ENCODE data around the gene TTC28.

Gene TTC28

GRCh38 chr22:28254396-28254795 is 425.2 kb downstream of the TTC28 start:
- no peak for DNase-seq

- no peak for DNase-seq
These were observed 427.1 kb downstream of the TTC28 start for GRCh38 chr22:28252539-28252938.

GRCh38 chr22:28250036-28250695 is 429.5 kb downstream of the TTC28 start:
- DNase-seq: no peak

- no peak for DNase-seq
These were observed 430.2 kb downstream of the TTC28 start for GRCh38 chr22:28249402-28249801.

GRCh38 chr22:28247667-28248363 is 431.8 kb downstream of the TTC28 start:
- no peak for DNase-seq

- DNase-seq: no peak
These were observed 432.5 kb downstream of the TTC28 start for GRCh38 chr22:28247136-28247535.

GRCh38 chr22:28246397-28246796 is 433.2 kb downstream of the TTC28 start:
- no peak for DNase-seq

GRCh38 chr22:28245579-28246224 is 433.9 kb downstream of the TTC28 start:
- DNase-seq: no peak

- no peak for DNase-seq
These were observed 434.9 kb downstream of the TTC28 start for GRCh38 chr22:28244757-28245156.

GRCh38 chr22:28243539-28243938 is 436.1 kb downstream of the TTC28 start:
- DNase-seq: no peak

- DNase-seq: no peak
These were observed 437.9 kb downstream of the TTC28 start for GRCh38 chr22:28241656-28242290.

- DNase-seq: no peak
These were observed 439.7 kb downstream of the TTC28 start for GRCh38 chr22:28239941-28240340.

GRCh38 chr22:28237783-28238182 is 441.9 kb downstream of the TTC28 start:
- no peak for DNase-seq

GRCh38 chr22:28237112-28237511 is 442.5 kb downstream of the TTC28 start:
- DNase-seq: no peak

- DNase-seq: no peak
These were observed 447.4 kb downstream of the TTC28 start for GRCh38 chr22:28232204-28232603.

GRCh38 chr22:28231441-28231840 is 448.2 kb downstream of the TTC28 start:
- no peak for DNase-seq

- DNase-seq: no peak
These were observed 449.0 kb downstream of the TTC28 start for GRCh38 chr22:28230671-28231070.

- DNase-seq: no peak
These were observed 449.8 kb downstream of the TTC28 start for GRCh38 chr22:28229566-28230485.

- DNase-seq: no peak
These were observed 455.8 kb downstream of the TTC28 start for GRCh38 chr22:28223826-28224225.

GRCh38 chr22:28222976-28223745 is 456.5 kb downstream of the TTC28 start:
- no peak for DNase-seq

GRCh38 chr22:28222571-28222970 is 457.1 kb downstream of the TTC28 start:
- no peak for DNase-seq

GRCh38 chr22:28222052-28222451 is 457.6 kb downstream of the TTC28 start:
- no peak for DNase-seq
